DMS114 treated with DMSO at 0.1 percent for 48 hours (cell line): Measurements from ENCODE around the gene SIK1.
"Not testable (repeated sequence)": the region's sequence is repeated elsewhere in the genome, so short reads cannot be mapped to it uniquely, and the experiment has no call there.

Experiments
- DNase-seq: peaks from one replicate; lab custom pipeline; 2025; ENCODE audit not compliant: unreplicated experiment; lab: John Stamatoyannopoulos, UW

SIK1 gene

DNA sequence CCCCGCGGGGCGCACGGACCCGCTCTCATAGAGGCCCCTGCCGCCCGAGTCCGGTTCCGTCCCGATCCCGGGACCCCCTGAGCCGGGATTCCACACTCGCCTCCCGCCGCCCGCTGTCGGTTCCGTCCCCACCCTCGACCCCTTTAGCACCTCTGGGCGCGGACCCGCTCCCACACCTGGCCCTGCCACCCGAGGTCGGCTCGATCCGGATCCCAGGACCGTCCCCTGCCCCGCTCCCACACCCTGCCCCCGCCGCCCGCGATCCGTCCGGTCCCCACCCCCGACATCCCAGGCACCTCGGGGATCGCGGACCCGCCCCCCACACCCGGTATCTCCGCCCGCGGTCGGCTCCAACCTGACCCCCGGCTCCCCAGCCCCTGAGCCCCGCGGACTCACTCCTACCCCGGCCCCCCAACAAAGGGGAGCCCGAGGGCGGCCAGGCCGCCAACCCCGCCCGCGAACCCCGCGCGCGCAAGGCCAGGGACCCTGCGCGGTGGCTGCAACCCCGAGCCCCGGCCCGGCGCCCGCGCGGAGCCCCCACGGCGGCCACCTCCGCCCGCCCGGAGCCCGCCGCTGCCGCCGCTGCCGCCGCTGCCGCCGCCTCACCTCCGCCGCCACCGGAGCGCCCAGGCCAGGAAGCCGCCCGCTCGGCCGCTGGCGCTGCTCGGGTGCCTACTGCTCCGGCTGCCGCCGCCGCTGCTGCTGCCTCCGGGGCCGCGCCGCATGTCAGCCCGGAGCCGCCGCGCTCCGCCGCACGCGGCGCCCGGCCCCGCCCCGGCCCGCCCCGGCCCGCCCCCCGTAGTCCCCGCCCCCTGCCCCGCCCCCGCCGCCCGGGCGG, at the start of gene SIK1:
SIK1 (minus strand) TSS at position 728 of the 838 bp plus-strand sequence. CDS start 953 bp downstream, outside the sequence.
- DNase-seq = not testable (repeated sequence)

DNA sequence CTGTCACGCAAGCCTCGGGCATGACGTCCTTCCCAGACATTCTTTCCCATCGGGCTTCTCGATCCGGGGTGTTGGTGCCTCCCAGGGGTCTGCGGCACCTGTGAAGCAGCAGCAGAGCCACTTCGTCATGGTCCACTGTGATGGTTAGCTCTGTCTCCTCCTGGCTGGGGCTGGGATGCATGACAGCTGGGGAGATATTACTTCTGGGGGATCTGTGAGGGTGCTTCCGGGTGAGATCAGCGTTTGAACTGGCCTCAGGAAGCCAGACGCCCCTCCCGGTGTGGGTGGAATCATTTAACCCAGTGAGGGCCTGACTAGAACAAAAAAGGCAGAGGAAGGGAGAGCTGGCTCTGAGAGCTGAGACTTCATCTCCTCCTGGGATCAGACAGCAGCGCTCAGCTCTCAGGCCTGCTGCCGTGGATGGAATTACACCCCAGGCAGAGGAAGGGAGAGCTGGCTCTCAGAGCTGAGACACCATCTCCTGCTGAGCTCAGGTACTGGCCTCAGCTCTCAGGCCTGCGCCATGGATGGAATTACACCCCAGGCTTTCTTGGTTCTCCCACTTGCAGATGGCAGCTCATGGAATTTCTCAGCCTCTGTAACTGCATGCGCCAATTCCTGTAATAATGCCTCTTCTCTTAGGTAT, 44.8 kb upstream of the SIK1 start:
- DNase-seq = not testable (repeated sequence)

DNA sequence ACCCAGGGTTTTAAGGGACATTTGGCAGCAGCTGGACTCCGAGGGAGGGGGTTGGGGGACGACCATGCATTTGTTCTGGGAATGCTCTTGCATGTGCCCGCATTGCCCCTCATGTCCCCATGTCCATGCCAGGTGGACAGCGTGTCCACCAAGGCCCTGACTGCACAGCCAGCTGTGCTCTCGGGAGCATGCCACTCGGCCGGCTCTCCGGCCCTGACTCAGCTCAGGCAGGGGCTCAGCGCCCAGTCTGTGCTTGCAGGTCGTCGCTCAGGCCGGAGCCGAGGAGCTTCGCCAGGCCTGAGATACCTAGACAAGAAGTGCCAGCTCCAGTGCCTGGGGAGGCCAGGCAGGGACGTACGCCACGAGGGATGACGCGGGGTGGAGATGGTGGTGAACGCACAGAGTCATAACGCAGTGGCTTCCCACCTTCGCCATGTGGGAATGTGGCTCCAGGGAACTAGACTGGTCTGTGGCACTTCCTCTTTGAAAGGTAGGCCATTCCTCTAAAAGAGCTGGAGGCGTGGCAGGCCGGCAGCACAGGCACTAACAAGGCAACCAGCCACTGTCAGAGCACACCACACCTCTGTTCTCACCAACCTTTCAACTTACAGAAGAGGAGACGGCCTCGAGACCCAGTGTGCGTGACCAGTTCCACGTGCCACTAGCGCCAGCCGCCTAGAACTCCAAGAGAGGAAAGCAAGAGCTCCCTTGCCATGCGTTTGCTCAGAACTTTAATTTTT, 43.0 kb upstream of the SIK1 start:
- not testable (repeated sequence) for DNase-seq

GRCh38 chr21:43467785-43468184, 40.9 kb upstream of the SIK1 start:
- DNase-seq = no peak

- not testable (repeated sequence) for DNase-seq
These were observed 38.2 kb upstream of the SIK1 start for GRCh38 chr21:43465159-43465558.

GRCh38 chr21:43463498-43464261, 36.7 kb upstream of the SIK1 start:
- DNase-seq = not testable (repeated sequence)

- DNase-seq = not testable (repeated sequence)
These were observed 36.0 kb upstream of the SIK1 start for GRCh38 chr21:43462932-43463331.

- DNase-seq = not testable (repeated sequence)
These were observed 33.5 kb upstream of the SIK1 start for GRCh38 chr21:43460475-43460874.

GRCh38 chr21:43458995-43459394, 32.1 kb upstream of the SIK1 start:
- DNase-seq = not testable (repeated sequence)

DNA sequence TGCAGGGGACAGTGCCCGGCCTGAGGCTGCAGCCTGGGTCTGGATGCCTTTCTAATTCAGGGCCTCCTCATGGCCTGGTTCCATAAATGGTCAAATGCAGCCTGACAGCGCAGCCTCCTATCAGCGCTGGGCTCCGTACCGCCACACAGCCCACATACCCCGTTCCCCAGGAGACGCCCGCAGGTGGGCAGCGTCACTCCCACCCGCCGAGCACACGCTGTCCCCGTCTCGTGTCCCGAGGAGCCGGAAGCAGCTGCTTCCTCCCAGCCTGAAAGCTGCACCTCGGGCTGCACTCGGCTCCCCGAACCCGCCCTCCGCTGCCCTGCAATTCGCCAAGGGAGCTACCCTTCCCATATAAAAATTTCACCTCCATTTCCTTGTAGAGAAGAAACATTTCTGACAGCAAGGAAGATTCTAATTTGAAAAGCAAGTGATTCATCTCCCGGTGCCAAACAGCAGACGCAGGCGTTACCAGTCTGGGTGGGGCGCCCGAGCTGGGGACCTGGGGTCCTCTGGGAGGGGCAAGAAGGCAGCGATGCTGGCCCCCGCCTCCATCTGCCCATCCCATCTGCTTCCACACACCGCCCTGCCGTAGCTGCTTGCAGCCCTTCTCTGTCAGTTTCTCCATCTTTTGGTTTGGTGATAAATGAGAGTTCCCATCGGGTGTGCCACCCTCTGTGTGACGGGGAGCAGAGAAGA, 29.8 kb upstream of the SIK1 start:
- DNase-seq = not testable (repeated sequence)

DNA sequence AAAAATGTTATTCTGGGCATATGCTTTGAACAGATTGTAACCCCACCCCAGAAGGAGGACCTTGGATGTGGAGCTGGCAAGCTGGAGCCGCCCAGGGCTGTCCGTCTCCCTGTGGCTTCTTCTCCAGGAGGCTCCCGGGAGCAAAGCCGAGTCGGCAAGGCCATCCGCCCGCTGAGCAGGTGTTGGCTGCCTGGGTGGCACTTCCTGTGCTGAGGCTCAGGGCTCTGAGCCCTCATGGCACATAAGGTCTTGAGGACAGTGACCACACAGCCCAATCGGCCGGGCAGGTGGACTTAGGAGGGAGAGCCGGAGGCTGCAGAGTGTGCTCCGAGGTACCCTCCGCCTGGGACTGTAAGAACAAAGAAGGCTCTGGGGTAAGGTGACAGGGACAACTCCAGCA, 28.8 kb upstream of the SIK1 start:
- not testable (repeated sequence) for DNase-seq

DNA sequence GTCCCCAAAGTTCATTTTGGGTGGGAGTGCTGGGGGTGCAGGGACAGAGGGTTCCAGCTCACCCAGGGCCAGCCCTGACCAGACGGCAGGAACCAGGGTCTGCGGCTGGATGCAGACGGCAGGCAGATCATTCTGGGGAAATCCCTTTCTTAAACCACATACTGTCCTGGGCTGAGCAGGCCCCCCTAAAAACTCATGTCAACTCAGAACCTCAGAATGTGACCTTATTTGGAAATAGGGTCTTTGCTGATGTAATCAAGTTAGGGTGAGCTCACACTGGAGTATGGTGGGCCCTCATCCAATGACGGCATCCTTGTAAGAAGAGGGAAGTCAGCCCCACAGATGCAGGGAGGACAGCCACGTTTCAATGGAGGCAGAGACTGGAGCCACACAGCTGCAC, 27.2 kb upstream of the SIK1 start:
- DNase-seq = not testable (repeated sequence)

- DNase-seq = not testable (repeated sequence)
These were observed 24.9 kb upstream of the SIK1 start for GRCh38 chr21:43451850-43452249.

DNA sequence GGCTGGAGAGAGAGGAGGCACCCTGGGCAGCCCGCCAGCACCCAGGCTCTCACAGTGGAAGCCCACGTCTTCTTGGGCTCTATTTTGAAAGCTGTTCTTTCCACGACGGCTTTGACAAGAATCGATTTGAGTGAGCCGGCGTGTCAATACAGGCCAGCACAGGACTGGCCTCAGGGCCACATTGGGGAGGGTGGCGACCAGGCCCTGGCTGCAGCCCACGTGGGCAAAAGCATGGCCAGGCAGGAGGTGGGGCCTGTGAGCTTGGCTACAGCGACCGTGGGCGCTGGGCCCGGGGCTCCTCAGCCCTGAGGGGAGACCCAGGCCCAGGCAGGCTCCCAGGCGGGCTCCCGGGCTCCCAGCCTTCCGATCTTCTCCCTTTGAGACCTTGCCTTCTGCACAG, 23.4 kb upstream of the SIK1 start:
- DNase-seq = not testable (repeated sequence)

GRCh38 chr21:43447353-43447977, 20.5 kb upstream of the SIK1 start:
- DNase-seq = not testable (repeated sequence)

DNA sequence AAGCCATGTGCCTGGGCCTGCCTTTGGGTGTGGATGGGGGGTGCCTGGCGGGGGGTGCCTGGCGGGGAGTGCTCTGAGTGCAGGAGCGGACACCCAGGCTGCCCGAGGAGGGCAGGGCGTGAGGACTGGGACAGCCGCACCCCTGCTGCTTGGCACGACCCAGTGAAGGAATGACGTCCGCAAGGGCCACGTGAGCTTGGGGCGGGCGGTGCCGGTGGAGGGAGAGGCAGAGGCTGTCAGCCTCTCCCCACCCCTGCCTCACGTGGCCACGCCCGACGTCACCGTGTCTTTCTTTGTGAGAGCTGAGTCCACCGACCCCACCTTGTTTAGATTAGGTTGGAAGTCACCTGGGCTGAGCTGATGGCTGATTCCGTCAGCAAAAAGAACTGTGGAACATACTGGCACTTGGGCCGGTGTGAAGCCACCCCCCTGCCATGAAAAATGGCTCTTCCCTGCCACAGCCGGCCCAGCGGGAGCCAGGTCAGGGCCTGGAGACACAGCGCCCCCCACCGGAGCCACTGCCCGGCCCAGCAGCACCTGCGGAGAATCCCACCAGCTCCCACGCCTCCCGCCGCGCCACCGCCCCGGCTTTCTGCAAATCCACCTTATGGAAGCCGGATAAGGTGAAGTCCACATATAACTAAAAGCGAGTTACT, 19.5 kb upstream of the SIK1 start:
- not testable (repeated sequence) for DNase-seq

- DNase-seq = not testable (repeated sequence)
These were observed 17.6 kb upstream of the SIK1 start for GRCh38 chr21:43444524-43444923.

DNA sequence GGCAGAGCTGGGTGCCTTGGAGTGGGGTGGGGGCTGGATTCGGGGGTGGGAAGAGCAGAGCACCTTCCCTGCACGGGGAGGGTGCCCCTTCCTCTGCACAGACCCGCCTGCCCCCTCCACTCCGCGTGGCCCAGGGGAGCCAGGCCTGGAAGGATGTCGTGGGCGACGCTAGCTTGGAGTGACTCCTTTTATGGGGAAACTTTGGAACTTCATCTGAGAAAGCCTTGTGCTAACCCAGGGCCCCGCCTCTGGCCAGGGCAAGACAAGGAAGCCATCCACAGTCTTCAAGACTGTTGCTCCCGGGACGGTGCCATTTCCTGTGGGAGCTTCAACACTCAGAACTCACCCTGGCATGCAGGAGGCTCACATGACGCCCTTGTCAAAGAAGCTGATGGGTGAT, 15.6 kb upstream of the SIK1 start:
- DNase-seq = not testable (repeated sequence)
